A549 (cell line): ENCODE results near the gene ADRB1. TPM values are rescaled to one million over a fixed set of nuclear protein-coding genes. Genes with fewer than 3 reads are reported as not detected.
A peak's percentile ranks its signal among the peaks of the same experiment; 100 is the strongest.

Experiments used
- BHLHE40 ChIP-seq: IDR thresholded peaks from 2 replicates; pipeline ENCODE4 v1.6.1; 2012; ENCODE audit warnings: low read depth, low read length, inconsistent platforms
- CBX2 ChIP-seq: fragments of 200-600 bp; sonication (generic); IDR thresholded peaks from 2 replicates; pipeline ENCODE4 v1.6.1; 2016; ENCODE audit warnings: low read depth, mild to moderate bottlenecking, borderline replicate concordance
- CEBPB ChIP-seq, 2 experiments: fragments of >200 bp in 1 of 2; sonication (Bioruptor Twin) in 1 of 2; formaldehyde crosslinking in 1 of 2; IDR thresholded peaks; 2 replicates each; pipeline ENCODE4 v1.6.1; 2012 to 2016
- CHD2 ChIP-seq: fragments of 150-350 bp; IDR thresholded peaks from 2 replicates; pipeline ENCODE4 v1.6.1; 2014; ENCODE audit warnings: low read length; ENCODE audit not compliant: partially characterized antibody
- EHMT2 ChIP-seq: fragments of 200-600 bp; sonication (generic); IDR thresholded peaks from 2 replicates; pipeline ENCODE4 v1.6.1; 2016; ENCODE audit warnings: antibody characterized with exemption, low read depth, mild to moderate bottlenecking, moderate library complexity
- EP300 ChIP-seq, 2 experiments: fragments of >200 bp; sonication (Bioruptor Twin); formaldehyde crosslinking; IDR thresholded peaks; 2 replicates in 1 of 2; 3 replicates in 1 of 2; pipeline ENCODE4 v1.6.1; 2016 to 2017
- FOSB ChIP-seq: fragments of 250-450 bp; sonication (Bioruptor Pico); IDR thresholded peaks from 2 replicates; pipeline ENCODE4 v1.5.0; 2020; ENCODE audit warnings: mild to moderate bottlenecking, moderate library complexity
- FOSL2 ChIP-seq, 2 experiments: fragments of 450-650 bp in 1 of 2; fragments of >200 bp in 1 of 2; sonication (Bioruptor Twin) in 1 of 2; formaldehyde crosslinking; IDR thresholded peaks; 2 replicates each; pipeline versions ENCODE4 v1.5.0 to v1.6.1; 2016 to 2020; ENCODE audit warnings: mild to moderate bottlenecking in 1 of 2, moderate library complexity in 1 of 2
- FOXS1 ChIP-seq: fragments of 250-450 bp; sonication (Bioruptor Pico); IDR thresholded peaks from 2 replicates; pipeline ENCODE4 v1.5.0; 2020; ENCODE audit warnings: mild to moderate bottlenecking, moderate library complexity
- GATA3 ChIP-seq: IDR thresholded peaks from 2 replicates; pipeline ENCODE4 v1.6.1; 2012; ENCODE audit warnings: borderline replicate concordance
- HEYL ChIP-seq: fragments of 250-450 bp; sonication (Bioruptor Pico); IDR thresholded peaks from 2 replicates; pipeline ENCODE4 v1.8.0; 2021; ENCODE audit warnings: mild to moderate bottlenecking, moderate library complexity
- HOXB13 ChIP-seq: fragments of 250-450 bp; sonication (Bioruptor Pico); IDR thresholded peaks from 2 replicates; pipeline ENCODE4 v1.5.0; 2020; ENCODE audit warnings: low read depth, mild to moderate bottlenecking, moderate library complexity
- HOXB5 ChIP-seq: fragments of 250-450 bp; sonication (Bioruptor Pico); IDR thresholded peaks from 2 replicates; pipeline ENCODE4 v1.5.0; 2020; ENCODE audit warnings: mild to moderate bottlenecking, moderate library complexity
- JUN ChIP-seq, 2 experiments: fragments of >200 bp; sonication (Bioruptor Twin); formaldehyde crosslinking; IDR thresholded peaks; 2 replicates in 1 of 2; 3 replicates in 1 of 2; pipeline ENCODE4 v1.6.1; 2016 to 2017
- JUNB ChIP-seq: fragments of >200 bp; sonication (Bioruptor Twin); formaldehyde crosslinking; IDR thresholded peaks from 2 replicates; pipeline ENCODE4 v1.6.1; 2016
- KDM1A ChIP-seq: fragments of 200-600 bp; sonication (generic); IDR thresholded peaks from 2 replicates; pipeline ENCODE4 v1.6.1; 2016; ENCODE audit warnings: low read depth, mild to moderate bottlenecking
- KDM5A ChIP-seq: fragments of 200-600 bp; sonication (generic); IDR thresholded peaks from 2 replicates; pipeline ENCODE4 v1.6.1; 2016; ENCODE audit warnings: antibody characterized with exemption, mild to moderate bottlenecking
- MAFK ChIP-seq: fragments of 450-650 bp; IDR thresholded peaks from 2 replicates; pipeline ENCODE4 v1.6.1; 2014; ENCODE audit not compliant: partially characterized antibody
- MYC ChIP-seq: IDR thresholded peaks from 2 replicates; pipeline ENCODE4 v1.6.1; 2012; ENCODE audit warnings: mild to moderate bottlenecking, inconsistent platforms, low read length, improper control_type of control experiment, borderline replicate concordance
- NFE2L2 ChIP-seq: fragments of 150-350 bp; conservative IDR thresholded peaks from 2 replicates; pipeline ENCODE4 v1.6.1; 2014; ENCODE audit warnings: low read length
- NR3C1 ChIP-seq: fragments of >200 bp; sonication (Bioruptor Twin); formaldehyde crosslinking; IDR thresholded peaks from 3 replicates; pipeline ENCODE4 v1.6.1; 2017
- POLR2AphosphoS2 ChIP-seq: conservative IDR thresholded peaks from 2 replicates; pipeline ENCODE4 v1.6.1; 2012; ENCODE audit warnings: low read length, improper control_type of control experiment, inconsistent platforms
- RAD21 ChIP-seq, 2 experiments: fragments of >200 bp in 1 of 2; sonication (Bioruptor Twin) in 1 of 2; formaldehyde crosslinking in 1 of 2; IDR thresholded peaks in 1 of 2; conservative IDR thresholded peaks in 1 of 2; 2 replicates in 1 of 2; 3 replicates in 1 of 2; pipeline ENCODE4 v1.6.1; 2012 to 2018; ENCODE audit warnings: inconsistent platforms in 1 of 2
- RNF2 ChIP-seq: fragments of 200-600 bp; sonication (generic); IDR thresholded peaks from 2 replicates; pipeline ENCODE4 v1.6.1; 2016; ENCODE audit warnings: low read depth, mild to moderate bottlenecking, antibody characterized with exemption, moderate library complexity, borderline replicate concordance
- ZC3H11A ChIP-seq: fragments of 450-650 bp; IDR thresholded peaks from 2 replicates; pipeline ENCODE4 v1.6.1; 2014; ENCODE audit warnings: antibody characterized with exemption, mild to moderate bottlenecking
- ZNF302 ChIP-seq: fragments of 250-450 bp; sonication (Bioruptor Pico); IDR thresholded peaks from 2 replicates; pipeline ENCODE4 v1.9.0; 2021; ENCODE audit warnings: inconsistent platforms, mild to moderate bottlenecking, moderate library complexity
- polyA plus RNA-seq, 4 experiments: library from polyadenylated mRNA; depleted of rRNA in 3 of 4; stranded (reverse); fragments of >200 nt; fragmentation: RNase III in 1 of 4; extraction: RNeasy Plus Mini Kit Qiagen cat#74134 plus additional on column Dnase treatment in 1 of 4; gene quantifications; 2 replicates in 3 of 4; 3 replicates in 1 of 4; pipeline ENCODE4 v1.2.3, GENCODE V29; 2011 to 2017
- TF ChIP-seq, protein P1 (sequence below): fragments of 250-450 bp; sonication (Bioruptor Pico); IDR thresholded peaks from 2 replicates; pipeline ENCODE4 v1.5.0; 2020; ENCODE audit warnings: low read depth, mild to moderate bottlenecking, moderate library complexity
- TF ChIP-seq, protein P2 (sequence below): fragments of 250-450 bp; sonication (Bioruptor Pico); IDR thresholded peaks from 2 replicates; pipeline ENCODE4 v1.5.0; 2021; ENCODE audit warnings: mild to moderate bottlenecking, moderate library complexity, borderline replicate concordance
- TF ChIP-seq, protein P3 (sequence below): fragments of 150-350 bp; IDR thresholded peaks from 2 replicates; pipeline ENCODE4 v1.6.1; 2014; ENCODE audit warnings: low read depth, mild to moderate bottlenecking, low read length

The ADRB1 gene
- polyA plus RNA-seq, 2 of the 4 experiments (the other 2 are of a cell fraction) = 0.58 to 0.75 TPM

DNA sequence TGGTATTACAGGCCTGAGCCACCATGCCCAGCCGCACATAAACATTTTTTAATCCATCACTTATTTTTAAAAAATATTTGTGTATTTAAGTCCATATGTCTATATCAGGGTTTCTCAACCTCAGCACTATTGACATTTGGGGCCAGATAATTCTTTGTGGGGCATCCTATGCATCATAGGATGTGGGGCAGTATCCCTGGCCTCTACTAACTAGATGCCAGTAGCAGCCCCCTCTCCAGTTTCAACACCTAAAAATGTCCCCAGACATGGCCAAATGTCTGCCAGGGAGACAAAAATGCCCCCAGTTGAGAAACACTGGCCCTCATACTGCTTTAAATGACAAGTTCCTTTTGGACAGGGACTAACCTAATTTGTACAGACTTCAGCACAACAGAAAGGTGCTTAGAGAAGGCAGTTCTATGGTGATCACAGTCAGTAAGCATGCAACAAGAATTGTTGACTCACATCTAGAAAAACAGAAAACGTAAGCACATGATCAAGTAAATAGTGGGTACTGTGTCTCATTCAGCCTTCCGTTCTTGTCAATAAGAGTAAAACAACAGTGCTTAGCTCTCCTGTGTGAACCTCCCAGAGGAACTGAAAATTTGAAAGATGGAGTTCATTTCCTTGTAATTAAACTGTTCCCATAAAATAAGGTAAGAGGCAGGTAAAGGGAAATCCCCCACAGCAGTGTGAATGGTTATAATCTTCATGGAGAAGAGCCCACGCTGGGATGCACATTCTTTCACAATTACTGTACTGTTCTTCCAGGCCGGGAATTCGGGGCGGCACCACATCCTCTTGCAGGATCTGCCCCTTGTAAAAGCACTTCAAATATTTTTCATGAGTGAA lies 17.3 kb upstream of the ADRB1 start (continued):
- TF ChIP-seq HEYL (no peak), FOXS1 (CRISPR knock-in tag) (peak; percentile 53; the same call in 1 of the 2 replicates), MYC (no peak), KDM1A (no peak), EHMT2 (no peak), MAFK (peak; percentile 30), JUNB (peak; percentile 60), NFE2L2 (no peak), FOSL2 (IDR thresholded peaks at IDR 0.05) (peak; percentile 47; the same call in 1 of the 2 replicates), FOSL2 (CRISPR knock-in tag; IDR thresholded peaks at IDR 0.05) (peak; percentile 75), POLR2AphosphoS2 (no peak), CEBPB (IDR thresholded peaks at IDR 0.05) (peak in 1 of 2 experiments; percentile 40; a peak in 2 of 4 replicates), EP300 (IDR thresholded peaks at IDR 0.05) (peak in 1 of 2 experiments; percentile 45; a peak in 2 of 5 replicates), ZC3H11A (no peak), CBX2 (no peak), FOSB (CRISPR knock-in tag) (no peak), KDM5A (no peak), HOXB13 (CRISPR knock-in tag) (no peak), RAD21 (conservative IDR thresholded peaks at IDR 0.05 in 1 of 2, IDR thresholded peaks at IDR 0.05 in 1 of 2) (peak in 1 of 2 experiments; percentile 15; a peak in 1 of 5 replicates), ZNF302 (CRISPR knock-in tag) (no peak), GATA3 (peak; percentile 55; the same call in 1 of the 2 replicates), NR3C1 (no peak), JUN (IDR thresholded peaks at IDR 0.05) (peak in 1 of 2 experiments; percentile 27; a peak in 1 of 5 replicates), BHLHE40 (no peak), RNF2 (no peak), CHD2 (no peak), HOXB5 (CRISPR knock-in tag) (no peak)
- TF ChIP-seq, protein P1, sequence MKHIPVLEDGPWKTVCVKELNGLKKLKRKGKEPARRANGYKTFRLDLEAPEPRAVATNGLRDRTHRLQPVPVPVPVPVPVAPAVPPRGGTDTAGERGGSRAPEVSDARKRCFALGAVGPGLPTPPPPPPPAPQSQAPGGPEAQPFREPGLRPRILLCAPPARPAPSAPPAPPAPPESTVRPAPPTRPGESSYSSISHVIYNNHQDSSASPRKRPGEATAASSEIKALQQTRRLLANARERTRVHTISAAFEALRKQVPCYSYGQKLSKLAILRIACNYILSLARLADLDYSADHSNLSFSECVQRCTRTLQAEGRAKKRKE (CRISPR knock-in tag) = no peak
- TF ChIP-seq, protein P2, sequence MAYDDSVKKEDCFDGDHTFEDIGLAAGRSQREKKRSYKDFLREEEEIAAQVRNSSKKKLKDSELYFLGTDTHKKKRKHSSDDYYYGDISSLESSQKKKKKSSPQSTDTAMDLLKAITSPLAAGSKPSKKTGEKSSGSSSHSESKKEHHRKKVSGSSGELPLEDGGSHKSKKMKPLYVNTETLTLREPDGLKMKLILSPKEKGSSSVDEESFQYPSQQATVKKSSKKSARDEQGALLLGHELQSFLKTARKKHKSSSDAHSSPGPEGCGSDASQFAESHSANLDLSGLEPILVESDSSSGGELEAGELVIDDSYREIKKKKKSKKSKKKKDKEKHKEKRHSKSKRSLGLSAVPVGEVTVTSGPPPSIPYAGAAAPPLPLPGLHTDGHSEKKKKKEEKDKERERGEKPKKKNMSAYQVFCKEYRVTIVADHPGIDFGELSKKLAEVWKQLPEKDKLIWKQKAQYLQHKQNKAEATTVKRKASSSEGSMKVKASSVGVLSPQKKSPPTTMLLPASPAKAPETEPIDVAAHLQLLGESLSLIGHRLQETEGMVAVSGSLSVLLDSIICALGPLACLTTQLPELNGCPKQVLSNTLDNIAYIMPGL (CRISPR knock-in tag) = no peak
- TF ChIP-seq, protein P3, sequence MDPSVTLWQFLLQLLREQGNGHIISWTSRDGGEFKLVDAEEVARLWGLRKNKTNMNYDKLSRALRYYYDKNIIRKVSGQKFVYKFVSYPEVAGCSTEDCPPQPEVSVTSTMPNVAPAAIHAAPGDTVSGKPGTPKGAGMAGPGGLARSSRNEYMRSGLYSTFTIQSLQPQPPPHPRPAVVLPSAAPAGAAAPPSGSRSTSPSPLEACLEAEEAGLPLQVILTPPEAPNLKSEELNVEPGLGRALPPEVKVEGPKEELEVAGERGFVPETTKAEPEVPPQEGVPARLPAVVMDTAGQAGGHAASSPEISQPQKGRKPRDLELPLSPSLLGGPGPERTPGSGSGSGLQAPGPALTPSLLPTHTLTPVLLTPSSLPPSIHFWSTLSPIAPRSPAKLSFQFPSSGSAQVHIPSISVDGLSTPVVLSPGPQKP = no peak
